OCI-LY1 (cell line): ENCODE measurements around the gene ANAPC2.

Experiments used
- H2AFZ ChIP-seq: fragments of 200-600 bp; sonication (generic), shearing (Covaris generic); 2 replicates; pipeline ENCODE4 v1.6.0; 2014; ENCODE audit warnings: antibody characterized with exemption, mild to moderate bottlenecking, low read length
- H3F3A ChIP-seq: fragments of 200-600 bp; sonication (generic), shearing (Covaris generic); 2 replicates; pipeline ENCODE4 v1.6.0; 2014; ENCODE audit warnings: mild to moderate bottlenecking, antibody characterized with exemption, low read length, moderate library complexity; ENCODE audit not compliant: insufficient read depth
- H3K27ac ChIP-seq: fragments of 200-600 bp; sonication (generic); 2 replicates; pipeline ENCODE4 v1.5.1; 2014; ENCODE audit warnings: low read length, mixed run types, mild to moderate bottlenecking, low read depth; ENCODE audit not compliant: poor library complexity, severe bottlenecking
- H3K27me3 ChIP-seq: fragments of 200-600 bp; sonication (generic); 2 replicates; pipeline ENCODE4 v1.6.0; 2014; ENCODE audit warnings: antibody characterized with exemption, mild to moderate bottlenecking, low read length, moderate library complexity; ENCODE audit not compliant: insufficient read depth
- H3K36me3 ChIP-seq: fragments of 200-600 bp; sonication (generic); 2 replicates; pipeline ENCODE4 v1.6.1; 2014; ENCODE audit warnings: mild to moderate bottlenecking, antibody characterized with exemption, low read length, moderate library complexity, mixed read lengths; ENCODE audit not compliant: insufficient read depth
- H3K4me1 ChIP-seq: fragments of 200-600 bp; sonication (generic); 2 replicates; pipeline ENCODE4 v1.5.1; 2014; ENCODE audit warnings: mild to moderate bottlenecking, low read length, moderate library complexity; ENCODE audit not compliant: insufficient read depth, severe bottlenecking
- H3K4me2 ChIP-seq: fragments of 200-600 bp; sonication (generic), shearing (Covaris generic); 2 replicates; pipeline ENCODE4 v1.6.1; 2014; ENCODE audit warnings: low read length
- H3K4me3 ChIP-seq: fragments of 200-600 bp; sonication (generic); 2 replicates; pipeline ENCODE4 v1.5.1; 2014; ENCODE audit warnings: low read length, low read depth, mild to moderate bottlenecking, mixed read lengths; ENCODE audit not compliant: poor library complexity, severe bottlenecking
- H3K79me2 ChIP-seq: fragments of 200-600 bp; shearing (Covaris generic); 2 replicates; pipeline ENCODE4 v1.6.1; 2016; ENCODE audit warnings: mixed run types, low read length, mixed read lengths; ENCODE audit not compliant: insufficient read depth
- H3K9ac ChIP-seq: fragments of 200-600 bp; sonication (generic), shearing (Covaris generic); 2 replicates; pipeline ENCODE4 v1.6.1; 2014; ENCODE audit warnings: mild to moderate bottlenecking, low read length, mixed read lengths
- H3K9me2 ChIP-seq: fragments of 200-600 bp; sonication (generic), shearing (Covaris generic); 2 replicates; pipeline ENCODE4 v1.6.1; 2014; ENCODE audit warnings: low read depth, mild to moderate bottlenecking, low read length, mixed read lengths
- H3K9me3 ChIP-seq: fragments of 200-600 bp; shearing (Covaris generic); 2 replicates; pipeline ENCODE4 v1.6.1; 2014; ENCODE audit warnings: low read length, mixed read lengths
- H4K20me1 ChIP-seq: fragments of 200-600 bp; sonication (generic), shearing (Covaris generic); 2 replicates; pipeline ENCODE4 v1.6.0; 2016; ENCODE audit warnings: mild to moderate bottlenecking, low read length; ENCODE audit not compliant: insufficient read depth
- EZH2 ChIP-seq: fragments of 200-600 bp; sonication (generic), shearing (Covaris generic); IDR thresholded peaks from 2 replicates; pipeline ENCODE4 v1.8.0; 2017; ENCODE audit warnings: borderline replicate concordance, mixed run types, mild to moderate bottlenecking, antibody characterized with exemption, low read length, moderate library complexity, mixed read lengths
- TF ChIP-seq, protein P1 (sequence below): fragments of 200-600 bp; sonication (generic), shearing (Covaris generic); IDR thresholded peaks from 2 replicates; pipeline ENCODE4 v1.5.1; 2017; ENCODE audit warnings: mild to moderate bottlenecking, antibody characterized with exemption, low read length, moderate library complexity, mixed read lengths

The ANAPC2 gene

DNA sequence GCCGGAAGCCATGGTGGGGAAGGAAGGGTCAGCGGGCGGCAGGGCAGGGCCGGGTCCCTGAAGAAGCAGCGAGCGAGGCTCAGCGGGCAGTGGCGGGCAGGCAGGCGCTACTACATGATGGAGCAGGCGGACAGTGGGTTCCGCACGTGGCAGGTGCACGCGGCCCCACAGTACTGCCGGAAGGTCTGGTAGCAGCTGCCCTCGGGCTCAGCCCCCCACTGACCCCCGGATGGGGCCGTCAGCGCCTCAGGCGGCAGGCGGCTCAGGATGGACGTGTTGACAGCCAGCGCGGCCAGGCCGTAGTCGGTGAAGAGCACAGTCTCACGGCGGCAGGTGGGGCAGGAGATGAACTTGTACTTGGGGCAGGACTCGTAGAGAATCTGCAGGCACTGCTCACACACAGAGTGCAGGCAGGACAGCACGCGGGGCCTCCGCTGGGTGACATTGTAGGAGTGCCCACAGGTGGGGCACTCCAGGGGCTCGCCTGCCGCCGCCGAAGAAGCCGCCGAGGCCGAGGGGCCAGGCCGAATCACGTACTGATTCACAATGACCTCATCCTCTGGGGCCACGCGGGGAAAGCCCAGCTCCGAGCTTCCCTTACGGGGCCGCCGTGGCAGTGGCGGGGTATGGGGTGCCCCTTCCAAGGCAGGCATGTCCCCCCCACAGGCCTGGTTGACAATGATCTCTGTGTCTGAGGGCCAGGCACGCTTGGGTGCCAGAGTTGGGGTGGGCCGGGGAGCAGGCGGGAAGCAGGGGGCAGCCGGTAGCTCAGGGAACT is 32.1 kb upstream of the ANAPC2 start:
- TF ChIP-seq EZH2: no peak
- TF ChIP-seq, protein P1, sequence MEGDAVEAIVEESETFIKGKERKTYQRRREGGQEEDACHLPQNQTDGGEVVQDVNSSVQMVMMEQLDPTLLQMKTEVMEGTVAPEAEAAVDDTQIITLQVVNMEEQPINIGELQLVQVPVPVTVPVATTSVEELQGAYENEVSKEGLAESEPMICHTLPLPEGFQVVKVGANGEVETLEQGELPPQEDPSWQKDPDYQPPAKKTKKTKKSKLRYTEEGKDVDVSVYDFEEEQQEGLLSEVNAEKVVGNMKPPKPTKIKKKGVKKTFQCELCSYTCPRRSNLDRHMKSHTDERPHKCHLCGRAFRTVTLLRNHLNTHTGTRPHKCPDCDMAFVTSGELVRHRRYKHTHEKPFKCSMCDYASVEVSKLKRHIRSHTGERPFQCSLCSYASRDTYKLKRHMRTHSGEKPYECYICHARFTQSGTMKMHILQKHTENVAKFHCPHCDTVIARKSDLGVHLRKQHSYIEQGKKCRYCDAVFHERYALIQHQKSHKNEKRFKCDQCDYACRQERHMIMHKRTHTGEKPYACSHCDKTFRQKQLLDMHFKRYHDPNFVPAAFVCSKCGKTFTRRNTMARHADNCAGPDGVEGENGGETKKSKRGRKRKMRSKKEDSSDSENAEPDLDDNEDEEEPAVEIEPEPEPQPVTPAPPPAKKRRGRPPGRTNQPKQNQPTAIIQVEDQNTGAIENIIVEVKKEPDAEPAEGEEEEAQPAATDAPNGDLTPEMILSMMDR: no peak
- H3K9me2 ChIP-seq: no peaks in the 10 kb centered on the region
- H3K4me1 ChIP-seq: peaks cover 27% of the 10 kb centered on the region
- no peaks in the 10 kb centered on the region for H3K79me2 ChIP-seq
- H3K4me2 ChIP-seq: no peak overlapping the region
- no peaks in the 10 kb centered on the region for H3K27me3 ChIP-seq
- no peaks in the 10 kb centered on the region for H4K20me1 ChIP-seq
- no peak overlapping the region for H3K9ac ChIP-seq
- no peaks in the 10 kb centered on the region for H3F3A ChIP-seq
- no peak overlapping the region for H3K4me3 ChIP-seq
- no peaks in the 10 kb centered on the region for H3K9me3 ChIP-seq
- H3K36me3 ChIP-seq: peaks cover 6% of the 10 kb centered on the region; the same call in 1 of the 2 replicates
- H3K27ac ChIP-seq: no peak overlapping the region
- H2AFZ ChIP-seq: no peak overlapping the region

- TF ChIP-seq EZH2: no peak
- TF ChIP-seq, protein P1: no peak
- Histone ChIP-seq H3K9me3 (no peaks in the 10 kb centered on the region), H3K79me2 (no peaks in the 10 kb centered on the region), H3K27me3 (no peaks in the 10 kb centered on the region), H3F3A (no peaks in the 10 kb centered on the region), H3K4me2 (no peak overlapping the region), H3K9ac (no peak overlapping the region), H3K4me3 (no peak overlapping the region), H4K20me1 (no peaks in the 10 kb centered on the region), H2AFZ (no peak overlapping the region), H3K9me2 (no peaks in the 10 kb centered on the region), H3K36me3 (peaks cover 6% of the 10 kb centered on the region; the same call in 1 of the 2 replicates), H3K27ac (no peak overlapping the region), H3K4me1 (peaks cover 27% of the 10 kb centered on the region)
These were observed 31.5 kb upstream of the ANAPC2 start for GRCh38 chr9:137219757-137220316.

- H3K36me3 ChIP-seq: peaks cover 6% of the 10 kb centered on the region; the same call in 1 of the 2 replicates
- no peak overlapping the region for H3K27ac ChIP-seq
- H3K79me2 ChIP-seq: no peaks in the 10 kb centered on the region
- no peak overlapping the region for H3K4me3 ChIP-seq
- no peaks in the 10 kb centered on the region for H3K9me3 ChIP-seq
- no peak overlapping the region for H3K9ac ChIP-seq
- no peak for TF ChIP-seq EZH2
- TF ChIP-seq, protein P1: no peak
- H3K4me2 ChIP-seq: no peak overlapping the region
- H3K9me2 ChIP-seq: no peaks in the 10 kb centered on the region
- peaks cover 21% of the 10 kb centered on the region for H3K4me1 ChIP-seq
- no peaks in the 10 kb centered on the region for H4K20me1 ChIP-seq
- no peaks in the 10 kb centered on the region for H3F3A ChIP-seq
- H2AFZ ChIP-seq: no peak overlapping the region
- H3K27me3 ChIP-seq: no peaks in the 10 kb centered on the region
These were observed 30.5 kb upstream of the ANAPC2 start for GRCh38 chr9:137218754-137219271.
